IPS-18c (cell line): ENCODE measurements around the gene ENTPD1.
"Not testable (repeated sequence)": the region's sequence is repeated elsewhere in the genome, so short reads cannot be mapped to it uniquely, and the experiment has no call there.

Source experiments
- H3K4me3 ChIP-seq: 2 replicates; pipeline ENCODE4 v1.7.0; 2013; ENCODE audit warnings: low read depth, mild to moderate bottlenecking, low read length, moderate library complexity; ENCODE audit not compliant: insufficient read depth
- H3K9me3 ChIP-seq: one replicate; pipeline ENCODE4 v1.6.1; 2013; ENCODE audit warnings: mild to moderate bottlenecking, low read length, moderate library complexity; ENCODE audit not compliant: control insufficient read depth, insufficient read depth

Gene ENTPD1

DNA sequence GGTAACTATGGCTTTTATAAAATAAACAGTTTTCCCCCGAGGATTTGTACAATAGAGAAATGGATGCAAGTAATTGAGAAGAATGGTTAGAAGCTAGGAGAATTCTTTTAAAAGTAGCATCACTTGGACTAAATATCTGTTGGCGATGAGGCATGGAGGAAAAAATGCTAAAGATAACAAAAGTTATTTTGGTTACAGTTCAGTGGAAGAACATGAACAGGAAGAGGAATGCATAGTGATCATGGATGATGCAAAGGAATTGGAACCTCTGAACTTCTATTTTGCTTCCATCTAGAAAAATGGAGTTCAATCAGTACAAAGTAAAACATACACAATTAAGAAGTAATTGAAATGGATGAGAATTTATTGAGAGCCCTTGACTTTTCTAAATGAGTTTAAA, 32.9 kb downstream of the ENTPD1 start:
- H3K9me3 ChIP-seq = no peaks in the 10 kb centered on the region
- H3K4me3 ChIP-seq = no peak overlapping the region

DNA sequence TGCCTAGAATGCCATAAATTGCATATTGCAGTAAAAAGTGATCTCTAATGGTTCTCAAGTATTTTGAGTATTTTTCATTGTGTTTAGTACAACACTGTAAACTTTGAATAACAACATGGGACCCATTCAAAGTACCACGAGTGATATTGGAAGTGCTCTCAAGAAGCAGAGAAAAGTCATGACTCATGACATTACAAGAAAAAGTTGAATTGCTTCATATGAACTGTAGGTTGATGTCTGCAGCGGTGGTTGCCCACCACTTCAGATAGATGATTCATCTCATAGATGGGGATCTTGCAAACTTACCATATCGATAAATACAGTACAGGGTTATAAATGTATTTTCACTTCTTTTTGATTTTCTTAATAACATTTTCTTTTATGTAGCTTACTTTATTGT, 33.9 kb downstream of the ENTPD1 start:
- Histone ChIP-seq H3K9me3 (no peaks in the 10 kb centered on the region), H3K4me3 (no peak overlapping the region)

DNA sequence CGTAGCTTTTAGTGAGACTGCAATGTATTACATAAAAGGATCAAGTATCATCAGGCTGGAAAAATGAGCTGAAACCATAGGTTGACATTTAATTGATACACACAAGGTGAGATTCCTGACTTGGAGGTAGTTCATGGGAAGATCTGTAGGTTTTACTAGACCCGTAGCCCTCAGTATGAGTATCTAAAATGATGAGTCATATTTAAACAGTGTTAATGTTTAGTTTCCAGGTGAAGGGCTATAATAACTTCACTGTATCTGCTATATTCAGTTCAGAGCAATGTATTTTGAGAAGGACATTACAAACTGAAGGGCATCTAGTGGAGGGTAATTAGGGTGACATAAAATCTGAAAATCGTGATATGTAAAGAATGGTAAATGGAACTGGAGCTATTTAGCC, 35.0 kb downstream of the ENTPD1 start:
- Histone ChIP-seq H3K9me3 (no peaks in the 10 kb centered on the region), H3K4me3 (no peak overlapping the region)

DNA sequence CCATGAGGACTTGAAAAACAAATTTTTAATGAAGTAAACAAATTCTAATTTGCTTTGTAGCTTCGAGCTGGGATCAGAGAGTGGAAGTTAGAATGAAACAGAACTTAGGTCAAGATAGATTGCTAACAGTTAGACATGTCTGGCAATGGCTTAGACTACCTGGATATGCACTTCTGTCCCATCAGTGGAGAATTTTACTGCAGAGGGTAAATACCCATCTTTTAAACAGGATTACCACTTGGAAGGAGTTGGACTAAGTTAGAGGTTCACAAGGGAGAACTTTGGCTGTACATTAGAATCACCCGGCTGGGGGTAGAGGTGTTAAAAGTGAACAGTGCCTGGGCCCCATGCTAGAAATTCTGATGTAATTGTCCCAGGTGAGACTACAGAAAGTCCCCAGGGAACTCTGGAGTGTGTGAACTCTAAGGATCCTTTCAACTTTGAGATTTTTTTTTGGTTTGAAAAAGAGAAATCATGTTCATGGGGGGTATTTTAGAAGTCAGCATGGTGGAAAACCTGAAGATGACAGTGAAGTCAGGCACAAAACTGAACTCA, 35.5 kb downstream of the ENTPD1 start:
- Histone ChIP-seq H3K4me3 (no peak overlapping the region), H3K9me3 (no peaks in the 10 kb centered on the region)

DNA sequence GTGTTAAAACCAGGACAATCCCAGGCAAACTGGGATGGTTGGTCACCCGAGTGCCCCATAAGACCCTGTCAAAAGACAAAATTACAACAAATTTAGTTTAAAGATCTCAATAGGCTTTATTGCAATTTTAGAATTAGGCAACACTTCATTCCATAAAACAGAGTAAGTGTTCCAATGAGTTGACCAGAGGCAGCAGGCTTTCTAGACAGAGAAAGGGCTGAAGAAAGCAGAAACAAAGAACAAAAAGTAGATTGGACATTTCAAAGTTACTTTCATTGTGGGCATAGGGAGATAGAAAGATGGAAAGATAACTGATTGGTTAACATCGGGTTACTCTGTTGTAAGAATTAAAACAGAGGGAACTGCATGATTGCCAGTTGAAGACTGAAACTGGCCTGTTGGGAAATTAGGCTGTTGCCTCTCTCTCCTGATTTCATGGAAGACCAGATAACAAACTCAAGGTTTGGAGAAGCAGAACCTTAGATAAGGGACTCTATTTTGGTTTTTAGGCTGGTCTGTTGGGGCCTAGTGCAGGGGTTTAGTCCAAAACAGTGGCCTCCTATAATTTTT, 36.3 kb downstream of the ENTPD1 start:
- H3K4me3 ChIP-seq = no peak overlapping the region
- no peaks in the 10 kb centered on the region for H3K9me3 ChIP-seq

DNA sequence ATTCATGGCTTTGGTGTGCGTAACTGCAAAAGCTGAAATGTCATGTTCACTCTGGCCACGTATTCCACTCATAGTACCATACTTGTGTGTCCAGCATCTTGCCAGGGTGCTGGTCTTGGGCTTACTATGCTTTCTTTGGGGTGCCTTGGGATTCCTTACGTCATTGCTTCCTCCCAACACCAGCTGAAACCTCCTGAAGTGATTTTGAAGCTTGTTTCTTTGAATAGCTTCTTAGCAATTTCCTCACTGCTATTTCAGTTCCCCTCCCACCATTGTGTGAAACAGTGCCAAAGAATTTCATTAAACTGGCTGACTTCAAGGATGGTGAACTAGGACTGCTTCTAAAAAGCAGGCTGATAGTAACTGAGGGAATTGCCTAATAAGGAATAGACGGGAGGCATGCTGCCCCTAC, 36.9 kb downstream of the ENTPD1 start:
- no peaks in the 10 kb centered on the region for H3K9me3 ChIP-seq
- H3K4me3 ChIP-seq = no peak overlapping the region

DNA sequence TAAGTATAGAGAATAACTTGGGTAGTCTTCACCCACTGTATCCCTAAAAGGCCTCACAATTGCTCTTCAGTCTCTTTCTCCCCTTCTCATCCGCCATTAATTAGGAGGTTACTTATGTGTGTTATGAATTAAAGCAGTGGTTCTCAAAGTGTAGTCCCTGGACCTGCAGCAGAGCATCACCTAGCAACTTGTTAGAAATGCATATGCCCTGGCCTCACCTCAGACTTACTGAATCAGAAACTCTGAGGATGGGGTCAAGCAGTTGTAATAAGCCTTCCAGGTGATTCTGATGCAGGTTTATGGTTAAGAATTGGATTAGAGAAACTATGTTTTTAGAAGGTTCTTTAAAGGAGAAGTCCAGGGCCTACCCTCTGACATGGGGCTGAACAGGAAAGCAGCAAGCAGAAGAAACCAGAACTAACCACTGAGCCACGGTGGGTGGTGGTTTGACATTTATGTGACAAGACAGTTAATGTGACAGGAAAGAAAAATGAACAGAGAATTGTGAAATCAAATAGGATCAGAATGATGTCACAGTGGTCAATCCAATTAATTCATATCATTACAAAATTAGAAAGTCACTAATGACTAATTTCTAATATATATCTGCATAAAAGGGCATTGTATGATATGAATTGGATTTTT, 37.6 kb downstream of the ENTPD1 start:
- Histone ChIP-seq H3K4me3 (no peak overlapping the region), H3K9me3 (no peaks in the 10 kb centered on the region)

DNA sequence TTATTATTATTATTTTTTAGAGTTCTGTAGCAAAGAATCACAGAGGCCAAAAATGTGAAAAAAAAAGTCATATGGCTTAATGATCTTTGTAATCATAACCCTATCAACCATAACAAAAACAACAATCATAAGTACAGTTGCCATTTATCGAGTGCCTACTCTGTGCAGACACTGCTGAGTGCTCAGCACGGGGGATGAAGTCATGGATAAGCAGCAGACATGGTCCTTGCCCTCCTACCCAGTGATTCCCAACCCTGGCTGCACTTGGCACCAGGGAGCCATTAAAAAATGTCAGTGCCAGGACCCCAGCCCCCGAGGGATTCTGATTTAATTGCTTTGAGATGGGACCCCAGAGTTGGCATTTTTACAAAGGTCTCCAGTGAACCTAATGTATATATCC, 38.2 kb downstream of the ENTPD1 start:
- H3K9me3 ChIP-seq = no peaks in the 10 kb centered on the region
- no peak overlapping the region for H3K4me3 ChIP-seq

DNA sequence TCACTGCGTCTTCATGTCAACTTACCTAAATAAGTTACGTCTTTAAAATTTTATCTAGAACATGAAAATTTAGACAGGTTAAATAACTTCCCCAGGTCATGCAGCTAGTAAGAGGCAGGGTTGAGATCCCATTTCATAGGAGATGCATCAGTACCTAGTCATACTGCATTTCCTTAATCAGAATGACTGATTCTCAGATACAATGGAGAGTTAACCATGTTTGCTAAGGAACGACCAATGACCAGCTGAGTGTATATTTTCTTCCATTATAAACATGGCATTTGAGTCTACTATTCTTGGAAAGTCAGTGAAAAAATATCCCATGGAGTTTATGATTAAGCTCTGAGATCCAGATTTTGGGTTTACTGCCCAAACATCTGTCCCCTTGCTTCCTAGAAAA, 39.6 kb downstream of the ENTPD1 start:
- H3K9me3 ChIP-seq = no peaks in the 10 kb centered on the region
- H3K4me3 ChIP-seq = no peak overlapping the region

DNA sequence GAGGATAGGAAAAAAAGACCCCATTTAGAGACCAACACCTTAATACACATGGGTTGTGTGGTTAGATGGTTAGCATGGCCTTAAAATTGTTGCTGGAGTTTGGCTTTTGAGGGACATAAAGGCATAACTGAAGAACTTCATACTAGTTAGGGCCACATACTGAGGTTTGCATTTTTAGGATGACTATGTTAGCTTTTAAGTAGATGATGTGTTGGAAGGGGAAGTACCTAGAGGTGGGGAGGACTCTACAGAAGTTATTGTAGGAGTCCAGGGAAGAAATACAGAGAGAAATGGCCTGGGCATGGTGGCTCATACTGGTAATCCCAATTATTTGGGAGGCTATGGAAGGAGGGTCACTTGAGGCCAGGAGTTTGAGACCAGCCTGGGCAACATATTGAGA, 40.5 kb downstream of the ENTPD1 start:
- Histone ChIP-seq H3K9me3 (no peaks in the 10 kb centered on the region), H3K4me3 (no peak overlapping the region)

DNA sequence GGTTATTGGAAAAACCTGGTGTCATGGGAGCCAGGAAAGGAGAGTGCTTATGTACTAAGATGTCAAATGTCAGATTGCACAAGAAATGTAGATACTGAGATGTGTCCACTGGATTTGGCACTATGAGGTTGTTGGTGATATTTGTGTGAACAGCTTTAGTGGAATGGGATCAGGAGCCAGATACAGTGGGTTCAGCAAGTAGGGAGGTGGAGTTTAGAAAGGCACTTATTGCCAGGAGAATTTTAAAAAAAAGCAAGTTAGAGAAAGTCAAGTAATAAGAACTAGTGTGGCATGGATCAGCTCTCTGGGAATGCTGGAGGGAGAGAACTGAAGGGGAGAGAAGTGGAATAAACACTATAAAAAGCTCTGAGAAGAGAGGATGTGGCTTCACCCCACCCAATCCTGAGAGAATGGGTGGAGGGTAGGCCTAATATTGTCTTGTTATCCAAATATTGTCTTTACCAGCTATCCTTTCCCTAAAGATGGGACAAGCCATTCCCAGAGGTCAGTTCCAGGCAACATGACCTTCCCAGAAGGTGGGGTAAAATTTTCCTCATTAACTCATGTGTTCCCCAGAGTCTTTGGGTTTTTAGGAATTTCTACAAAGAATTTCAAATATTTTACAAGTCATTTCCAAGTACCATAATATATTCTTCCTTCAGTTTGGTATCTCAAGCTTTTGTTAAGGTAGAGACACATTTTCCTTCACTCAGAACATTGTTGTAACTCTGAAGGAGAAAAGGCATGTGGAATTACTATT, 42.3 kb downstream of the ENTPD1 start:
- Histone ChIP-seq H3K9me3 (no peaks in the 10 kb centered on the region), H3K4me3 (no peak overlapping the region)

DNA sequence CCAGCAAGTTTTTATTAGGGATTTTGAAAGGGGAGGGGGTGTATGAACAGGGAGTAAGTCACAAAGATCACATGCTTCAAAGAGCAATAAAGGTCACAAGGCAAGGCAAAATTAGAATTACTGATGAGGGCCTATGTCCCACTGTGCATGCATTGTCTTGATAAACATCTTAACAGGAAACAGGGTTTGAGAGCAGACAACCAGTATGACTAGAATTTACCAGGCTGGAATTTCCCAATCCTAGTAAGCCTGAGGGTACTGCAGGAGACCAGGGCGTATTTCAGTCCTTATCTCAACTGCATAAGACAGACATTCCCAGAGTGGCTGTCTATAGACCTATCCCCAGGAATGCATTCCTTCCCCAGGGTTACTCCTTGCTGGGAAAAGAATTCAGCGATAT, 44.3 kb downstream of the ENTPD1 start:
- H3K4me3 ChIP-seq, H3K9me3 ChIP-seq: not testable (repeated sequence)

DNA sequence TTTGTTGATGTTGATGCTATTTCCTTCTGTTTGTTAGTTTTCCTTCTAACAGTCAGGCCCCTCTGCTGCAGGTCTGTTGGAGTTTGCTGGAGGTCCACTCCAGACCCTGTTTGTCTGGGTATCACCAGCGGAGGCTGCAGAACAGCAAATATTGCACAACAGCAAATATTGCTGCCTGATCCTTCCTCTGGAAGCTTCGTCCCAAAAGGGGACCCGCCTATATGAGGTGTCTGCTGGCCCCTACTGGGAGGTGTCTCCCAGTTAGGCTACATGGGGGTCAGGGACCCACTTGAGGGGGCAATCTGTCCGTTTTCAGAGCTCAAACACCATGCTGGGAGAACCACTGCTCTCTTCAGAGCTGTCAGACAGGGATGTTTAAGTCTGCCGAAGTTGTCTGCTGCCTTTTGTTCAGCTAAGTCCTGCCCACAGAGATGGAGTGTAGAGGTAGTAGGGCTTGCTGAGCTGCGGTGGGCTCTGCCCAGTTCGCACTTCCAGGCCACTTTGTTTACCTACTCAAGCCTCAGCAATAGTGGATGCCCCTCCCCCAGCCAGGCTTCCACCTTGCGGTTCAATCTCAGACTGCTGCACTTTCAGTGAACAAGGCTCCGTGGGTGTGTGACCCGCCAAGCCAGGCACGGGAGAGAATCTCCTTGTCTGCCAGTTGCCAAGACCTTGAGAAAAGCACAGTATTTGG, 50.9 kb downstream of the ENTPD1 start:
- not testable (repeated sequence) for H3K4me3 ChIP-seq, H3K9me3 ChIP-seq

DNA sequence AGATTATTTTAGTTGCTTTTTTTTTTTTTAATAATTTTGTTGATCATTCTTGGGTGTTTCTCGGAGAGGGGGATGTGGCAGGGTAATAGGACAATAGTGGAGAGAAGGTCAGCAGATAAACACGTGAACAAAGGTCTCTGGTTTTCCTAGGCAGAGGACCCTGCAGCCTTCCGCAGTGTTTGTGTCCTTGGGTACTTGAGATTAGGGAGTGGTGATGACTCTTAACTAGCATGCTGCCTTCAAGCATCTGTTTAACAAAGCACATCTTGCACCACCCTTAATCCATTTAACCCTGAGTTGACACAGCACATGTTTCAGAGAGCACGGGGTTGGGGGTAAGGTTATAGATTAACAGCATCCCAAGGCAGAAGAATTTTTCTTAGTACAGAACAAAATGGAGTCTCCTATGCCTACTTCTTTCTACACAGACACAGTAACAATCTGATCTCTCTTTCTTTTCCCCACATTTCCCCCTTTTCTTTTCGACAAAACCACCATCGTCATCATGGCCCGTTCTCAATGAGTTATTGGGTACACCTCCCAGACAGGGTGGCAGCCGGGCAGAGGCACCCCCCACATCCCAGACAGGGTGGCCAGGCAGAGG, 52.8 kb downstream of the ENTPD1 start:
- peaks cover 11% of the 10 kb centered on the region for H3K9me3 ChIP-seq
- H3K4me3 ChIP-seq = not testable (repeated sequence)

DNA sequence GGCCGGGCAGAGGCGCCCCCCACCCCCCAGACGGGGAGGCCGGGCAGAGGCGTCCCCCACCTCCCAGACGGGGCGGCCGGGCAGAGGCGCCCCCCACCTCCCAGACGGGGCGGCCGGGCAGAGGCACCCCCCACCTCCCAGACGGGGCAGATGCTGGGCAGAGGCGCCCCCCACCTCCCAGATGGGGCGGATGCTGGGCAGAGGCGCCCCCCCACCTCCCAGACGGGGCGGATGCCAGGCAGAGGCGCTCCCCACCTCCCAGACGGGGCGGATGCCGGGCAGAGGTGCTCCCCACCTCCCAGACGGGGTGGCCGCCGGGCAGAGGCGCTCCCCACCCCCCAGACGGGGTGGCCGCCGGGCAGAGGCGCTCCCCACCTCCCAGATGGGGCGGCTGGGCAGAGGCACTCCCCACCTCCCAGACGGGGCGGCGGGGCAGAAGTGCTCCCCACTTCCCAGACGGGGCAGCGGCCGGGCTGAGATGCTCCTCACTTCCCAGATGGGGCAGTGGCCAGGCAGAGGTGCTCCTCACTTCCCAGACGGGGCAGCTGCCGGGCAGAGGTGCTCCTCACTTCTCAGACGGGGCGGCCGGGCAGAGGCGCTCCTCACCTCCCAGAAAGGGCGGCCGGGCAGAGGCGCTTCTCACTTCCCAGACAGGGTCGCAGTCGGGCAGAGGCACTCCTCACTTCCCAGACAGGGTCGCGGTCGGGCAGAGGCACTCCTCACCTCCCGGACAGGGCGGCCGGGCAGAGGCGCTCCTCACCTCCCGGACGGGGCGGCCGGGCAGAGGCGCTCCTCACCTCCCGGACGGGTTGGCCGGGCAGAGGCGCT, 53.6 kb downstream of the ENTPD1 start:
- no peak overlapping the region for H3K4me3 ChIP-seq
- H3K9me3 ChIP-seq = peaks cover 11% of the 10 kb centered on the region

DNA sequence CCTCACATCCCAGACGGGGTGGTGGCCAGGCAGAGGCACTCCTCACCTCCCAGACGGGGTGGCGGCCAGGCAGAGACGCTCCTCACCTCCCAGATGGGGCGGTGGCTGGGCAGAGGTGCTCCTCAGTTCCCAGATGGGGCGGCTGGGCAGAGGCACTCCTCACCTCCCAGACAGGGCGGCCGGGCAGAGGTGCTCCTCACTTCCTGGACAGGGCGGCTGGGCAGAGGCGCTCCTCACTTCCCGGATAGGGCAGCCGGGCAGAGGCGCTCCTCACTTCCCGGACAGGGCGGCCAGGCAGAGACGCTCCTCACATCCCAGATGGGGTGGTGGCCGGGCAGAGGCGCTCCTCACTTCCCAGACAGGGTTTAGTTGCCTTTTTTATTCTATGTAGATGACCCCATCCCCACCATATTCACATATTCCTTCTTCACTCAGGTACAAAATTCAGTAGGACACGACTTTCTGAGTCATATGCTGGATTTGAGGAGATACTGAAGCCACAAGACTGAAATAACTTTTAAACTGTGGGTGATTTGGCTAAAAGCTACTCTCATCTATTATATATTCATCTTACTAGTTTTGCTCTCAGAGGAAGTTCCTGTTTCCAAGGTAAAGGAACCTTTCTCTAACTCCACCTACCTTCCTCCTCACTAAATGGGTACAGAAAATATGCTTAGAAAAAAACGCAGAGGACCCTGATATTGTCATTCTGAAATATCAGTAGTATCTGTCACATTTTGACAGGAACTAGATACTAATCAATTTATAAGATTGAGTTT, 54.4 kb downstream of the ENTPD1 start:
- Histone ChIP-seq H3K4me3 (no peak overlapping the region), H3K9me3 (peaks cover 11% of the 10 kb centered on the region)
